Suprapubic skin (tissue), 4 donors: ENCODE results near the gene CXCR6. TPM values are rescaled to one million over a fixed set of nuclear protein-coding genes. Genes with fewer than 3 reads are reported as not detected.

Source experiments
- DNase-seq, 2 donors: peaks; one replicate each; pipeline ENCODE4 v3.0.0-alpha.2; 2019; ENCODE audit warnings: low spot score in 2 of 2
- H3K27ac ChIP-seq: fragments of 200-600 bp; sonication (generic); one replicate; pipeline ENCODE4 v1.5.1; 2019
- H3K27me3 ChIP-seq: fragments of 200-600 bp; sonication (generic); one replicate; pipeline ENCODE4 v1.5.1; 2019
- H3K36me3 ChIP-seq: fragments of 200-600 bp; sonication (generic); one replicate; pipeline ENCODE4 v1.5.1; 2019
- H3K4me1 ChIP-seq: fragments of 200-600 bp; sonication (generic); one replicate; pipeline ENCODE4 v1.5.1; 2019
- H3K4me3 ChIP-seq: fragments of 200-600 bp; sonication (generic); one replicate; pipeline ENCODE4 v1.5.1; 2019; ENCODE audit warnings: mild to moderate bottlenecking
- H3K9me3 ChIP-seq: fragments of 200-600 bp; sonication (generic); one replicate; pipeline ENCODE4 v1.5.1; 2019
- CTCF ChIP-seq, 2 donors: fragments of 200-600 bp in 1 of 2; fragments of 450-650 bp in 1 of 2; sonication (generic) in 1 of 2; IDR thresholded peaks; one replicate each; pipeline ENCODE4 v1.5.1; 2016 to 2019; ENCODE audit warnings: antibody characterized with exemption in 2 of 2, mild to moderate bottlenecking in 1 of 2, moderate library complexity in 1 of 2
- EP300 ChIP-seq: sonication (generic); formaldehyde crosslinking; IDR thresholded peaks from one replicate; pipeline ENCODE4 v1.6.1; 2017; ENCODE audit warnings: antibody characterized with exemption
- POLR2A ChIP-seq, 2 donors: fragments of 450-650 bp; IDR thresholded peaks; one replicate each; pipeline ENCODE4 v1.6.1; 2017; ENCODE audit warnings: antibody characterized with exemption in 2 of 2, mild to moderate bottlenecking in 2 of 2, moderate library complexity in 2 of 2
- POLR2AphosphoS5 ChIP-seq, 3 donors: sonication (generic); formaldehyde crosslinking; IDR thresholded peaks; one replicate each; pipeline ENCODE4 v1.6.1; 2017; ENCODE audit warnings: antibody characterized with exemption in 3 of 3
- WGBS: methylation state at CpG from one replicate; pipeline ENCODE4 v1.1.5; 2018; 5-methylcytosine and 5-hydroxymethylcytosine counted together
- total RNA-seq, 4 donors: library from RNA; depleted of rRNA; stranded (reverse); fragments of >200 nt; gene quantifications; one replicate each; pipeline ENCODE4 v1.1.0, GENCODE V29; 2016

CXCR6 gene
- total RNA-seq, 4 donors from 2014 or later = 0.23 to 0.59 TPM; not detected in 2

GRCh38 chr3:45968706-45969105, 25.4 kb downstream of the CXCR6 start:
- DNase-seq = no peak
- 79% methylated on average over 2 of the region's 2 CpGs for WGBS
- Histone ChIP-seq H3K27me3 (no peaks in the 10 kb centered on the region), H3K27ac (no peak overlapping the region), H3K4me1 (peaks cover 4% of the 10 kb centered on the region), H3K4me3 (no peak overlapping the region), H3K9me3 (no peaks in the 10 kb centered on the region), H3K36me3 (peaks cover 74% of the 10 kb centered on the region)
- TF ChIP-seq EP300 (no peak), POLR2AphosphoS5 (IDR thresholded peaks at IDR 0.05) (no peak), CTCF (IDR thresholded peaks at IDR 0.05) (no peak), POLR2A (IDR thresholded peaks at IDR 0.05) (no peak)

GRCh38 chr3:45969116-45969515, 25.9 kb downstream of the CXCR6 start:
- peaks cover 4% of the 10 kb centered on the region for H3K4me1 ChIP-seq
- H3K4me3 ChIP-seq = no peak overlapping the region
- no peak for TF ChIP-seq EP300
- no peak for TF ChIP-seq POLR2A (IDR thresholded peaks at IDR 0.05)
- no peak for TF ChIP-seq CTCF (IDR thresholded peaks at IDR 0.05)
- TF ChIP-seq POLR2AphosphoS5 (IDR thresholded peaks at IDR 0.05) = no peak
- peaks cover 74% of the 10 kb centered on the region for H3K36me3 ChIP-seq
- DNase-seq = no peak
- no peaks in the 10 kb centered on the region for H3K27me3 ChIP-seq
- H3K9me3 ChIP-seq = no peaks in the 10 kb centered on the region
- 92% methylated on average over 3 of the region's 3 CpGs for WGBS
- no peak overlapping the region for H3K27ac ChIP-seq

GRCh38 chr3:45969953-45970352, 26.7 kb downstream of the CXCR6 start:
- peaks cover 74% of the 10 kb centered on the region for H3K36me3 ChIP-seq
- no peak overlapping the region for H3K4me3 ChIP-seq
- no peaks in the 10 kb centered on the region for H3K9me3 ChIP-seq
- peaks cover 4% of the 10 kb centered on the region for H3K4me1 ChIP-seq
- TF ChIP-seq CTCF (IDR thresholded peaks at IDR 0.05) = no peak
- TF ChIP-seq POLR2AphosphoS5 (IDR thresholded peaks at IDR 0.05) = no peak
- TF ChIP-seq POLR2A (IDR thresholded peaks at IDR 0.05) = no peak
- no peak for TF ChIP-seq EP300
- no peaks in the 10 kb centered on the region for H3K27me3 ChIP-seq
- H3K27ac ChIP-seq = no peak overlapping the region
- 93% methylated on average over 3 of the region's 3 CpGs for WGBS
- DNase-seq = no peak

GRCh38 chr3:45972534-45973402, 29.5 kb downstream of the CXCR6 start:
- Histone ChIP-seq H3K27me3 (no peaks in the 10 kb centered on the region), H3K4me3 (no peak overlapping the region), H3K4me1 (peaks cover 14% of the 10 kb centered on the region), H3K27ac (no peak overlapping the region), H3K36me3 (peaks cover 67% of the 10 kb centered on the region), H3K9me3 (no peaks in the 10 kb centered on the region)
- 87% methylated on average over 6 of the region's 6 CpGs for WGBS
- no peak for DNase-seq
- TF ChIP-seq EP300 (no peak), CTCF (IDR thresholded peaks at IDR 0.05) (no peak), POLR2AphosphoS5 (IDR thresholded peaks at IDR 0.05) (no peak), POLR2A (IDR thresholded peaks at IDR 0.05) (no peak)

GRCh38 chr3:45974686-45975085, 31.4 kb downstream of the CXCR6 start:
- H3K27ac ChIP-seq = no peak overlapping the region
- DNase-seq = no peak
- peaks cover 11% of the 10 kb centered on the region for H3K4me1 ChIP-seq
- H3K4me3 ChIP-seq = no peak overlapping the region
- 84% methylated on average over 4 of the region's 4 CpGs for WGBS
- peaks cover 62% of the 10 kb centered on the region for H3K36me3 ChIP-seq
- H3K27me3 ChIP-seq = no peaks in the 10 kb centered on the region
- H3K9me3 ChIP-seq = no peaks in the 10 kb centered on the region
- TF ChIP-seq CTCF (IDR thresholded peaks at IDR 0.05) (no peak), POLR2AphosphoS5 (IDR thresholded peaks at IDR 0.05) (no peak), POLR2A (IDR thresholded peaks at IDR 0.05) (no peak), EP300 (no peak)
